Mesothelial cell of epicardium (in vitro differentiated cells): ENCODE data around the gene SPEG. TPM values are rescaled to one million over a fixed set of nuclear protein-coding genes. Genes with fewer than 3 reads are reported as not detected.

Experiments
- DNase-seq, 2 experiments: peaks; one replicate each; pipeline ENCODE4 v3.0.0; 2021; ENCODE audit warnings: low spot score in 2 of 2; ENCODE audit not compliant: unreplicated experiment in 2 of 2
- H3K27ac Mint-ChIP-seq: 2 replicates; pipeline ENCODE4 v1.8.0; 2021; ENCODE audit warnings: mixed read lengths
- H3K27me3 Mint-ChIP-seq: 2 replicates; pipeline ENCODE4 v1.8.0; 2021; ENCODE audit warnings: low read depth, mixed read lengths
- H3K36me3 Mint-ChIP-seq: 2 replicates; pipeline ENCODE4 v1.8.0; 2021; ENCODE audit warnings: mixed read lengths
- H3K4me1 Mint-ChIP-seq: 2 replicates; pipeline ENCODE4 v1.8.0; 2021; ENCODE audit warnings: mixed read lengths
- H3K4me3 Mint-ChIP-seq: 2 replicates; pipeline ENCODE4 v1.8.0; 2021; ENCODE audit warnings: mild to moderate bottlenecking, moderate library complexity, mixed read lengths
- H3K9me3 Mint-ChIP-seq: 2 replicates; pipeline ENCODE4 v1.8.0; 2021; ENCODE audit warnings: mixed read lengths
- CTCF ChIP-seq: fragments of 200-600 bp; sonication (generic); IDR thresholded peaks from one replicate; pipeline ENCODE4 v1.5.0; 2021; ENCODE audit warnings: antibody characterized with exemption; ENCODE audit not compliant: unreplicated experiment
- total RNA-seq: library from RNA; stranded (reverse); gene quantifications from 3 replicates; pipeline ENCODE4 v1.2.1, GENCODE V29; 2021

Gene SPEG
- total RNA-seq, 1 donor from 2014 or later, result 97.7 TPM

- H3K36me3 Mint-ChIP-seq, result no peaks in the 10 kb centered on the region
- no peak for DNase-seq
- H3K9me3 Mint-ChIP-seq, result no peaks in the 10 kb centered on the region
- H3K4me3 Mint-ChIP-seq, result no peak overlapping the region
- TF ChIP-seq CTCF, result no peak
- peaks cover 24% of the 10 kb centered on the region for H3K4me1 Mint-ChIP-seq
- no peak overlapping the region for H3K27ac Mint-ChIP-seq
- peaks cover 79% of the 10 kb centered on the region for H3K27me3 Mint-ChIP-seq
These were observed 92.4 kb downstream of the SPEG start for GRCh38 chr2:219527076-219527394.

GRCh38 chr2:219527472-219527871 is 92.8 kb downstream of the SPEG start:
- H3K27me3 Mint-ChIP-seq, result peaks cover 80% of the 10 kb centered on the region
- TF ChIP-seq CTCF, result no peak
- no peak for DNase-seq
- no peak overlapping the region for H3K4me3 Mint-ChIP-seq
- peaks cover 23% of the 10 kb centered on the region for H3K4me1 Mint-ChIP-seq
- no peaks in the 10 kb centered on the region for H3K36me3 Mint-ChIP-seq
- no peaks in the 10 kb centered on the region for H3K9me3 Mint-ChIP-seq
- H3K27ac Mint-ChIP-seq, result no peak overlapping the region

GRCh38 chr2:219530048-219530963 is 95.7 kb downstream of the SPEG start:
- no peak overlapping the region for H3K27ac Mint-ChIP-seq
- peak; percentile 89 for TF ChIP-seq CTCF
- peaks cover 70% of the 10 kb centered on the region for H3K27me3 Mint-ChIP-seq
- peak; percentile 91 to 97 for DNase-seq
- H3K4me1 Mint-ChIP-seq, result peaks cover 17% of the 10 kb centered on the region
- no peaks in the 10 kb centered on the region for H3K9me3 Mint-ChIP-seq
- no peaks in the 10 kb centered on the region for H3K36me3 Mint-ChIP-seq
- no peak overlapping the region for H3K4me3 Mint-ChIP-seq

- TF ChIP-seq CTCF, result no peak
- Mint-ChIP-seq H3K27ac (no peak overlapping the region), H3K27me3 (peaks cover 56% of the 10 kb centered on the region), H3K9me3 (no peaks in the 10 kb centered on the region), H3K4me1 (peaks cover 4% of the 10 kb centered on the region), H3K4me3 (no peak overlapping the region), H3K36me3 (no peaks in the 10 kb centered on the region)
- DNase-seq, result no peak
These were observed 97.2 kb downstream of the SPEG start for GRCh38 chr2:219531639-219532377.

DNA sequence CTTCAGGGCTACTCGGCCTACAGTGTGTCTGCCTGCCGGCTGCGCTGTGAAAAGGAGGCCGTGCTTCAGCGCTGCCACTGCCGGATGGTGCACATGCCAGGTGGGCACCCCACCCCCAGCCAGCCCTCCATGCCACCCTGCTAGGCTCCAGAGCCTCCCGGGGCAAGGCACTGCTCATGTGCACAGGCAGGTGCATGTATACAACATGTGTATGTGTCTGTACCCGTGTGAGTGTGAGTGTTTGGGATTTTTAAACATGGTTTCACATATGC is 97.7 kb downstream of the SPEG start:
- Mint-ChIP-seq H3K36me3 (no peaks in the 10 kb centered on the region), H3K4me3 (no peak overlapping the region), H3K27ac (no peak overlapping the region), H3K9me3 (no peaks in the 10 kb centered on the region), H3K4me1 (peaks cover under 1% of the 10 kb centered on the region), H3K27me3 (peaks cover 51% of the 10 kb centered on the region)
- no peak for DNase-seq
- no peak for TF ChIP-seq CTCF
